HG02610 (cell line): Measurements from ENCODE around the gene WFS1.

ENCODE experiments used
- ATAC-seq: cut with Tn5 transposase; IDR thresholded peaks from one replicate; pipeline ENCODE4 v1.9.1; 2021; ENCODE audit warnings: mild to moderate bottlenecking, moderate library complexity; ENCODE audit not compliant: unreplicated experiment

The WFS1 gene

GRCh38 chr4:6296026-6296425 is 26.4 kb downstream of the WFS1 start:
- no peak for ATAC-seq

- no peak for ATAC-seq
These were observed 27.7 kb downstream of the WFS1 start for GRCh38 chr4:6297266-6297815.

- no peak for ATAC-seq
These were observed 28.4 kb downstream of the WFS1 start for GRCh38 chr4:6298035-6298434.

- ATAC-seq: no peak
These were observed 29.2 kb downstream of the WFS1 start for GRCh38 chr4:6298852-6299251.

- ATAC-seq: no peak
These were observed 30.2 kb downstream of the WFS1 start for GRCh38 chr4:6299875-6300274.

- no peak for ATAC-seq
These were observed 30.7 kb downstream of the WFS1 start for GRCh38 chr4:6300359-6300758.

GRCh38 chr4:6301051-6301731 is 31.5 kb downstream of the WFS1 start:
- no peak for ATAC-seq

GRCh38 chr4:6301732-6302442 is 32.2 kb downstream of the WFS1 start:
- ATAC-seq: no peak

- no peak for ATAC-seq
These were observed 33.2 kb downstream of the WFS1 start for GRCh38 chr4:6302869-6303268.

GRCh38 chr4:6303943-6304342 is 34.3 kb downstream of the WFS1 start:
- no peak for ATAC-seq

GRCh38 chr4:6306299-6306698 is 36.6 kb downstream of the WFS1 start:
- ATAC-seq: no peak

- no peak for ATAC-seq
These were observed 37.6 kb downstream of the WFS1 start for GRCh38 chr4:6307230-6307629.

- no peak for ATAC-seq
These were observed 38.2 kb downstream of the WFS1 start for GRCh38 chr4:6307891-6308290.

- ATAC-seq: no peak
These were observed 39.4 kb downstream of the WFS1 start for GRCh38 chr4:6308899-6309643.

- no peak for ATAC-seq
These were observed 40.1 kb downstream of the WFS1 start for GRCh38 chr4:6309777-6310176.

- ATAC-seq: no peak
These were observed 43.6 kb downstream of the WFS1 start for GRCh38 chr4:6313216-6313615.

- ATAC-seq: no peak
These were observed 46.9 kb downstream of the WFS1 start for GRCh38 chr4:6316461-6317003.

- no peak for ATAC-seq
These were observed 48.6 kb downstream of the WFS1 start for GRCh38 chr4:6318206-6318605.

GRCh38 chr4:6319530-6320150 is 50.0 kb downstream of the WFS1 start:
- no peak for ATAC-seq

GRCh38 chr4:6320663-6321062 is 51.0 kb downstream of the WFS1 start:
- ATAC-seq: no peak

- no peak for ATAC-seq
These were observed 51.7 kb downstream of the WFS1 start for GRCh38 chr4:6321361-6321760.
